Caco-2 (cell line): ENCODE data around the gene AVL9. TPM values are rescaled to one million over a fixed set of nuclear protein-coding genes. Genes with fewer than 3 reads are reported as not detected.

Source experiments
- BruUV-seq: library from RNA; stranded (reverse); fragments of 400-500 nt; replicated peaks from 2 replicates; lab custom pipeline; 2021; lab: Mats Ljungman, UMichigan
- CTCF ChIA-PET: fragments of 300-600 bp; sonication (Branson Sonifier 250); formaldehyde crosslinking; loops from one replicate; lab custom pipeline; 2022; ENCODE audit warnings: antibody characterized with exemption; lab: Charles Lee
- POLR2A ChIA-PET: fragments of 300-600 bp; sonication (Branson Sonifier 250); formaldehyde crosslinking; loops from one replicate; lab custom pipeline; 2022; ENCODE audit warnings: antibody characterized with exemption; lab: Charles Lee
- DNase-seq, 2 experiments: peaks; one replicate each; pipeline versions ENCODE4 v3.0.0 to v3.0.0-alpha.2; 2020 to 2022
- H3K27me3 ChIP-seq: replicated peaks from 2 replicates; pipeline ENCODE4 v1.6.0; 2011; ENCODE audit warnings: low read length; ENCODE audit not compliant: control insufficient read depth, insufficient read depth
- H3K36me3 ChIP-seq: 2 replicates; pipeline ENCODE4 v1.5.1; 2011; ENCODE audit warnings: low read length; ENCODE audit not compliant: control insufficient read depth, insufficient read depth
- H3K4me1 ChIP-seq: fragments of 250-450 bp; sonication (Bioruptor Pico); 2 replicates; pipeline ENCODE4 v1.5.1; 2020; ENCODE audit warnings: mild to moderate bottlenecking
- H3K4me3 ChIP-seq: 2 replicates; pipeline ENCODE4 v1.5.1; 2011; ENCODE audit warnings: low read depth, mild to moderate bottlenecking, control low read depth, low read length
- H3K9me3 ChIP-seq: fragments of 250-450 bp; sonication (Bioruptor Pico); 2 replicates; pipeline ENCODE4 v1.5.1; 2020; ENCODE audit warnings: mild to moderate bottlenecking, moderate library complexity
- H3K27ac Mint-ChIP-seq: one replicate; pipeline ENCODE4 v1.8.0; 2022; ENCODE audit warnings: mixed read lengths; ENCODE audit not compliant: unreplicated experiment
- H3K27me3 Mint-ChIP-seq: one replicate; pipeline ENCODE4 v1.8.0; 2022; ENCODE audit warnings: mixed read lengths; ENCODE audit not compliant: insufficient read depth, unreplicated experiment
- H3K36me3 Mint-ChIP-seq: one replicate; pipeline ENCODE4 v1.8.0; 2022; ENCODE audit warnings: mild to moderate bottlenecking, mixed read lengths; ENCODE audit not compliant: insufficient read depth, unreplicated experiment
- H3K4me1 Mint-ChIP-seq: one replicate; pipeline ENCODE4 v1.8.0; 2022; ENCODE audit warnings: low read depth, mixed read lengths; ENCODE audit not compliant: unreplicated experiment
- H3K4me3 Mint-ChIP-seq: one replicate; pipeline ENCODE4 v1.8.0; 2022; ENCODE audit warnings: mild to moderate bottlenecking, moderate library complexity, mixed read lengths; ENCODE audit not compliant: unreplicated experiment
- H3K9me3 Mint-ChIP-seq: one replicate; pipeline ENCODE4 v1.8.0; 2022; ENCODE audit warnings: mixed read lengths; ENCODE audit not compliant: unreplicated experiment
- CTCF ChIP-seq, 2 experiments: fragments of 200-600 bp in 1 of 2; IDR thresholded peaks; 1 replicate in 1 of 2; 2 replicates in 1 of 2; pipeline versions ENCODE4 v1.5.1 to v1.8.0; 2011 to 2022; ENCODE audit warnings: antibody characterized with exemption in 1 of 2, control low read depth in 1 of 2, inconsistent platforms in 1 of 2, low read depth in 1 of 2, low read length in 1 of 2, mild to moderate bottlenecking in 1 of 2, moderate library complexity in 1 of 2; ENCODE audit not compliant: insufficient read depth in 1 of 2, severe bottlenecking in 1 of 2, unreplicated experiment in 1 of 2
- intact Hi-C: fragments of 100-400 bp; cut with micrococcal nuclease; formaldehyde crosslinking; loops from one replicate; pipeline ENCODE4 v1.10.0; 2022; ENCODE audit not compliant: unreplicated experiment
- total RNA-seq: library from RNA; stranded (reverse); gene quantifications from 2 replicates; pipeline ENCODE4 v1.2.3, GENCODE V29; 2022

Gene AVL9
- total RNA-seq, 1 experiment from 2014 or later, result 39.7 TPM

GRCh38 chr7:32582036-32582435, 86.7 kb downstream of the AVL9 start:
- DNase-seq, result no peak
- H3K36me3 Mint-ChIP-seq, result peaks cover 68% of the 10 kb centered on the region
- peaks cover 1% of the 10 kb centered on the region for H3K36me3 ChIP-seq
- no peak overlapping the region for H3K4me3 Mint-ChIP-seq
- H3K27me3 ChIP-seq, result no peaks in the 10 kb centered on the region
- intact Hi-C loops, result no loop called here
- H3K27ac Mint-ChIP-seq, result no peak overlapping the region
- peaks cover 13% of the 10 kb centered on the region for H3K4me1 Mint-ChIP-seq
- H3K9me3 ChIP-seq, result no peaks in the 10 kb centered on the region
- peaks cover 6% of the 10 kb centered on the region for H3K4me1 ChIP-seq
- H3K27me3 Mint-ChIP-seq, result no peaks in the 10 kb centered on the region
- TF ChIP-seq CTCF (IDR thresholded peaks at IDR 0.05; ENCODE audit: insufficient read depth in 1 of 2, low read depth in 1 of 2, low read length in 1 of 2, severe bottlenecking in 1 of 2, unreplicated experiment in 1 of 2), result no peak
- H3K4me3 ChIP-seq, result no peak overlapping the region
- H3K9me3 Mint-ChIP-seq, result no peaks in the 10 kb centered on the region
- CTCF ChIA-PET, result no interaction called here
- no TSS peak for BruUV-seq
- POLR2A ChIA-PET, result no interaction called here

- Mint-ChIP-seq H3K27me3 (no peaks in the 10 kb centered on the region), H3K4me3 (no peak overlapping the region), H3K36me3 (peaks cover 65% of the 10 kb centered on the region), H3K27ac (no peak overlapping the region), H3K4me1 (peaks cover 16% of the 10 kb centered on the region), H3K9me3 (no peaks in the 10 kb centered on the region)
- ChIA-PET POLR2A (no interaction called here), CTCF (no interaction called here)
- intact Hi-C loops, result no loop called here
- no TSS peak for BruUV-seq
- H3K4me1 ChIP-seq, result peaks cover 24% of the 10 kb centered on the region
- no peak for TF ChIP-seq CTCF (IDR thresholded peaks at IDR 0.05; ENCODE audit: insufficient read depth in 1 of 2, low read depth in 1 of 2, low read length in 1 of 2, severe bottlenecking in 1 of 2, unreplicated experiment in 1 of 2)
- H3K36me3 ChIP-seq, result peaks cover 1% of the 10 kb centered on the region
- no peak for DNase-seq
- H3K27me3 ChIP-seq, result no peaks in the 10 kb centered on the region
- H3K4me3 ChIP-seq, result no peak overlapping the region
- no peaks in the 10 kb centered on the region for H3K9me3 ChIP-seq
Observed at GRCh38 chr7:32583791-32584190, 88.5 kb downstream of the AVL9 start.

GRCh38 chr7:32586291-32587221, 91.3 kb downstream of the AVL9 start:
- H3K36me3 ChIP-seq, result peaks cover 1% of the 10 kb centered on the region
- no TSS peak for BruUV-seq
- Mint-ChIP-seq H3K27ac (peak overlapping the region; percentile 58), H3K36me3 (peaks cover 59% of the 10 kb centered on the region), H3K27me3 (no peaks in the 10 kb centered on the region), H3K4me1 (peaks cover 16% of the 10 kb centered on the region), H3K4me3 (peak overlapping the region; percentile 3), H3K9me3 (no peaks in the 10 kb centered on the region)
- peaks cover 24% of the 10 kb centered on the region for H3K4me1 ChIP-seq
- no peak overlapping the region for H3K4me3 ChIP-seq
- POLR2A ChIA-PET, result no interaction called here
- no peaks in the 10 kb centered on the region for H3K27me3 ChIP-seq
- CTCF ChIA-PET, result no interaction called here
- intact Hi-C loops, result loop anchor here (2.0 kb wide), 1 partner anchor 96 kb away; the partner anchor contains the start of gene LSM5
- H3K9me3 ChIP-seq, result no peaks in the 10 kb centered on the region
- TF ChIP-seq CTCF (IDR thresholded peaks at IDR 0.05; ENCODE audit: insufficient read depth in 1 of 2, low read depth in 1 of 2, low read length in 1 of 2, severe bottlenecking in 1 of 2, unreplicated experiment in 1 of 2), result no peak
- DNase-seq, result no peak
